Chondrocyte (in vitro differentiated cells): ENCODE measurements around the gene PRPF8. TPM values are rescaled to one million over a fixed set of nuclear protein-coding genes. Genes with fewer than 3 reads are reported as not detected.
"Not testable (repeated sequence)": the region's sequence is repeated elsewhere in the genome, so short reads cannot be mapped to it uniquely, and the experiment has no call there.

Experiments
- DNase-seq: peaks from one replicate; pipeline ENCODE4 v3.0.0; 2021; ENCODE audit warnings: mixed read lengths, low spot score
- H3K27ac Mint-ChIP-seq: one replicate; pipeline ENCODE4 v1.8.0; 2021; ENCODE audit warnings: mild to moderate bottlenecking, moderate library complexity, mixed read lengths; ENCODE audit not compliant: unreplicated experiment
- H3K27me3 Mint-ChIP-seq: 2 replicates; pipeline ENCODE4 v1.8.0; 2021; ENCODE audit warnings: low read depth, mixed read lengths
- H3K36me3 Mint-ChIP-seq: 2 replicates; pipeline ENCODE4 v1.8.0; 2021; ENCODE audit warnings: low read depth, mixed read lengths
- H3K4me1 Mint-ChIP-seq: 2 replicates; pipeline ENCODE4 v1.8.0; 2021; ENCODE audit warnings: low read depth, mild to moderate bottlenecking, mixed read lengths
- H3K4me3 Mint-ChIP-seq: one replicate; pipeline ENCODE4 v1.8.0; 2021; ENCODE audit warnings: mild to moderate bottlenecking, moderate library complexity, mixed read lengths; ENCODE audit not compliant: unreplicated experiment
- H3K9me3 Mint-ChIP-seq: 2 replicates; pipeline ENCODE4 v1.8.0; 2021; ENCODE audit warnings: low read depth, mixed read lengths
- total RNA-seq: library from RNA; stranded (reverse); gene quantifications from 3 replicates; pipeline ENCODE4 v1.2.1, GENCODE V29; 2021
- TF ChIP-seq, protein P1 (sequence below): fragments of 200-600 bp; sonication (generic); IDR thresholded peaks from 2 replicates; pipeline ENCODE4 v1.5.0; 2021; ENCODE audit warnings: antibody characterized with exemption, mild to moderate bottlenecking, moderate library complexity

The PRPF8 gene
- total RNA-seq, 1 donor from 2014 or later, result 164 TPM

DNA sequence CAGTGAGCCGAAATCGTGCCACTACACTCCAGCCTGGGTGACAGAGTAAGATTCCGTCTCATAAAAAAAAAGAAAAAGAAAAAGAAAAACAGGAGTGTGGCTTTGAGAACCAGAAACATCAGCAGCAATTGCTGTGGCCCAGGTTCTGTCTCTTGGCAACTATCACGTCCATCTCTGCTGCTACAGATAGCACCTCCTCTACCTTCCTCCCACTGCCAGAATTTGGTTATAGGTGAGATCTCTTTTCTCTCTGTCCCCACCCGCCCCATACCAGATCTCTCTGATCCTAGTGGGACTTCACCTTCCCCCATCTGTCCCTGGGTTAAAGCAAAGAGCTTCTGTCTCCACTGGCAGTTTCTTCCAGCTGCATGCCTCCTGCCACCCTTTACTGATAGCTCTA is 22.4 kb upstream of the PRPF8 start:
- Mint-ChIP-seq H3K4me3 (no peak overlapping the region), H3K9me3 (no peaks in the 10 kb centered on the region), H3K27me3 (no peaks in the 10 kb centered on the region), H3K36me3 (peaks cover 10% of the 10 kb centered on the region), H3K4me1 (peaks cover 22% of the 10 kb centered on the region), H3K27ac (peak overlapping the region; percentile 38)
- TF ChIP-seq, protein P1, sequence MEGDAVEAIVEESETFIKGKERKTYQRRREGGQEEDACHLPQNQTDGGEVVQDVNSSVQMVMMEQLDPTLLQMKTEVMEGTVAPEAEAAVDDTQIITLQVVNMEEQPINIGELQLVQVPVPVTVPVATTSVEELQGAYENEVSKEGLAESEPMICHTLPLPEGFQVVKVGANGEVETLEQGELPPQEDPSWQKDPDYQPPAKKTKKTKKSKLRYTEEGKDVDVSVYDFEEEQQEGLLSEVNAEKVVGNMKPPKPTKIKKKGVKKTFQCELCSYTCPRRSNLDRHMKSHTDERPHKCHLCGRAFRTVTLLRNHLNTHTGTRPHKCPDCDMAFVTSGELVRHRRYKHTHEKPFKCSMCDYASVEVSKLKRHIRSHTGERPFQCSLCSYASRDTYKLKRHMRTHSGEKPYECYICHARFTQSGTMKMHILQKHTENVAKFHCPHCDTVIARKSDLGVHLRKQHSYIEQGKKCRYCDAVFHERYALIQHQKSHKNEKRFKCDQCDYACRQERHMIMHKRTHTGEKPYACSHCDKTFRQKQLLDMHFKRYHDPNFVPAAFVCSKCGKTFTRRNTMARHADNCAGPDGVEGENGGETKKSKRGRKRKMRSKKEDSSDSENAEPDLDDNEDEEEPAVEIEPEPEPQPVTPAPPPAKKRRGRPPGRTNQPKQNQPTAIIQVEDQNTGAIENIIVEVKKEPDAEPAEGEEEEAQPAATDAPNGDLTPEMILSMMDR, result no peak
- no peak for DNase-seq

DNA sequence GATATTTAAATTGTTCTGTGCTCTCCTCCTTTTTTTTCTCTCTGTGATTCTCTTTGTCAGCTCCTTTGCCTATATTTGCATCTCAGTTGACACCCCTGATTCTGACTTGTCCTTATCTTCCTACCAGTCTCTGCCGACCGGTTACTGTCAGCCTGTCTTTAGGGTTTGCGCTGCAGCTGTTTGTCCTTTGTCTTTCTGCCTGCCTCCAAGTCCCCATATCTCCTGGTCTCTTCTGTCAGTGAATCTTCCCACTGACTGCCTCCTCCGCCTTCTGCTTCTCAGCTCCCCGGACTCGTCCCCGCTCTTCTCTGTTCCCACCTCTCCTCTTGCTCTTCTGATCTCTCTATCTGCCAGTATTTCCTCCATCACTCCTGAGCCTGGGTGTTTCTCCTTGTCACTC is 20.3 kb upstream of the PRPF8 start:
- no peak overlapping the region for H3K4me3 Mint-ChIP-seq
- H3K4me1 Mint-ChIP-seq, result peaks cover 4% of the 10 kb centered on the region

GRCh38 chr17:1703063-1703462 is 18.4 kb upstream of the PRPF8 start:
- no peaks in the 10 kb centered on the region for H3K27me3 Mint-ChIP-seq
- DNase-seq, result no peak

More for the DNA sequence above, 20.3 kb upstream of the PRPF8 start:
- Mint-ChIP-seq H3K36me3 (peaks cover 3% of the 10 kb centered on the region), H3K27me3 (no peaks in the 10 kb centered on the region), H3K27ac (peak overlapping the region; percentile 23), H3K9me3 (no peaks in the 10 kb centered on the region)
- no peak for DNase-seq
- TF ChIP-seq, protein P1, result no peak

DNA sequence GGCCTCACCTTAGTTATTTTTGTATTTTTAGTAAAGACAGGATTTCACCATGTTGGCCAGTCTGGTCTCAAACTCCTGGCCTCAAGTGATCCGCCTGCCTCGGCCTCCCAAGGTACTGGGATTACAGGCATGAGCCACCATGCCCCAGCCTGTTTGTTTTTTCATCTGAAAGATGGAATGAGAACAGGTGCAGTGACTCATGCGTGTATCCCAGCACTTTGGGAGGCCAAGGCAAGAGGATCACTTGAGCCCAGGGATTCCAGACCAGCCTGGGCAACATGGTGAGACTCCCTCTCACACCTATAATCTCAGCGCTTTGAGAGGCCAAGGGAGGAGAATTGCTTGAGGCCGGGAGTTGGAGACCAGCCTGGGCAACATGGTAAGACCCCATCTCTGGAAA is 15.2 kb upstream of the PRPF8 start:
- not testable (repeated sequence) for DNase-seq, H3K4me1 Mint-ChIP-seq, H3K27me3 Mint-ChIP-seq, H3K9me3 Mint-ChIP-seq, H3K4me3 Mint-ChIP-seq, H3K36me3 Mint-ChIP-seq, H3K27ac Mint-ChIP-seq

More at GRCh38 chr17:1703063-1703462, 18.4 kb upstream of the PRPF8 start:
- Mint-ChIP-seq H3K9me3 (no peaks in the 10 kb centered on the region), H3K4me1 (no peaks in the 10 kb centered on the region), H3K4me3 (no peak overlapping the region), H3K36me3 (peaks cover 3% of the 10 kb centered on the region), H3K27ac (no peak overlapping the region)
- TF ChIP-seq, protein P1, result no peak

- no peak for DNase-seq
- TF ChIP-seq, protein P1, result no peak
- H3K9me3 Mint-ChIP-seq, result peaks cover 2% of the 10 kb centered on the region
- no peaks in the 10 kb centered on the region for H3K27me3 Mint-ChIP-seq
- no peak overlapping the region for H3K27ac Mint-ChIP-seq
- no peaks in the 10 kb centered on the region for H3K4me1 Mint-ChIP-seq
- no peak overlapping the region for H3K4me3 Mint-ChIP-seq
- H3K36me3 Mint-ChIP-seq, result no peaks in the 10 kb centered on the region
These were observed 13.0 kb upstream of the PRPF8 start for GRCh38 chr17:1697681-1698080.

DNA sequence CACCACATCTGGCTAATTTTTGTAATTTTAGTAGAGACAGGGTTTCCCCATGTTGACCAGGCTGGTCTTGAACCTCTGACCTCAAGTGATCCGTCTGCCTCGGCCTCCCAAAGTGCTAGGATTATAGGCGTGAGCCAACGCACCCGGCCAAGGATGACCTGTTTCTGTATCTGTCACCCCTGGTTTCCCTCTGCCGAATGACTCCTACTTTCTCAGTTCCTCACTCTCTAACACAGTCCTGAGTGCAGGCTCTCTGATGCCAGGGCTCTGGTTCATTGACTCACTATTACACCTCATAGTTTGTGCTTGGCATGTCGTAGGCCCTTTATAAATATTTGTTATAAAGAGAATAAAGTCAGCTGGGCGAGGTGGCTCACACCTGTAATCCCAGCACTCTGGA is 10.7 kb upstream of the PRPF8 start:
- peaks cover 4% of the 10 kb centered on the region for H3K9me3 Mint-ChIP-seq
- no peaks in the 10 kb centered on the region for H3K27me3 Mint-ChIP-seq
- no peaks in the 10 kb centered on the region for H3K4me1 Mint-ChIP-seq
- no peak overlapping the region for H3K27ac Mint-ChIP-seq
- no peaks in the 10 kb centered on the region for H3K36me3 Mint-ChIP-seq
- TF ChIP-seq, protein P1, result no peak
- no peak for DNase-seq
- H3K4me3 Mint-ChIP-seq, result no peak overlapping the region
